OCI-LY1 (cell line): ENCODE measurements around the gene SV2B.

Experiments used
- H2AFZ ChIP-seq: fragments of 200-600 bp; sonication (generic), shearing (Covaris generic); 2 replicates; pipeline ENCODE4 v1.6.0; 2014; ENCODE audit warnings: antibody characterized with exemption, mild to moderate bottlenecking, low read length
- H3F3A ChIP-seq: fragments of 200-600 bp; sonication (generic), shearing (Covaris generic); 2 replicates; pipeline ENCODE4 v1.6.0; 2014; ENCODE audit warnings: mild to moderate bottlenecking, antibody characterized with exemption, low read length, moderate library complexity; ENCODE audit not compliant: insufficient read depth
- H3K27ac ChIP-seq: fragments of 200-600 bp; sonication (generic); 2 replicates; pipeline ENCODE4 v1.5.1; 2014; ENCODE audit warnings: low read length, mixed run types, mild to moderate bottlenecking, low read depth; ENCODE audit not compliant: poor library complexity, severe bottlenecking
- H3K27me3 ChIP-seq: fragments of 200-600 bp; sonication (generic); 2 replicates; pipeline ENCODE4 v1.6.0; 2014; ENCODE audit warnings: antibody characterized with exemption, mild to moderate bottlenecking, low read length, moderate library complexity; ENCODE audit not compliant: insufficient read depth
- H3K36me3 ChIP-seq: fragments of 200-600 bp; sonication (generic); 2 replicates; pipeline ENCODE4 v1.6.1; 2014; ENCODE audit warnings: mild to moderate bottlenecking, antibody characterized with exemption, low read length, moderate library complexity, mixed read lengths; ENCODE audit not compliant: insufficient read depth
- H3K4me1 ChIP-seq: fragments of 200-600 bp; sonication (generic); 2 replicates; pipeline ENCODE4 v1.5.1; 2014; ENCODE audit warnings: mild to moderate bottlenecking, low read length, moderate library complexity; ENCODE audit not compliant: insufficient read depth, severe bottlenecking
- H3K4me2 ChIP-seq: fragments of 200-600 bp; sonication (generic), shearing (Covaris generic); 2 replicates; pipeline ENCODE4 v1.6.1; 2014; ENCODE audit warnings: low read length
- H3K4me3 ChIP-seq: fragments of 200-600 bp; sonication (generic); 2 replicates; pipeline ENCODE4 v1.5.1; 2014; ENCODE audit warnings: low read length, low read depth, mild to moderate bottlenecking, mixed read lengths; ENCODE audit not compliant: poor library complexity, severe bottlenecking
- H3K79me2 ChIP-seq: fragments of 200-600 bp; shearing (Covaris generic); 2 replicates; pipeline ENCODE4 v1.6.1; 2016; ENCODE audit warnings: mixed run types, low read length, mixed read lengths; ENCODE audit not compliant: insufficient read depth
- H3K9ac ChIP-seq: fragments of 200-600 bp; sonication (generic), shearing (Covaris generic); 2 replicates; pipeline ENCODE4 v1.6.1; 2014; ENCODE audit warnings: mild to moderate bottlenecking, low read length, mixed read lengths
- H3K9me2 ChIP-seq: fragments of 200-600 bp; sonication (generic), shearing (Covaris generic); 2 replicates; pipeline ENCODE4 v1.6.1; 2014; ENCODE audit warnings: low read depth, mild to moderate bottlenecking, low read length, mixed read lengths
- H3K9me3 ChIP-seq: fragments of 200-600 bp; shearing (Covaris generic); 2 replicates; pipeline ENCODE4 v1.6.1; 2014; ENCODE audit warnings: low read length, mixed read lengths
- H4K20me1 ChIP-seq: fragments of 200-600 bp; sonication (generic), shearing (Covaris generic); 2 replicates; pipeline ENCODE4 v1.6.0; 2016; ENCODE audit warnings: mild to moderate bottlenecking, low read length; ENCODE audit not compliant: insufficient read depth
- EZH2 ChIP-seq: fragments of 200-600 bp; sonication (generic), shearing (Covaris generic); IDR thresholded peaks from 2 replicates; pipeline ENCODE4 v1.8.0; 2017; ENCODE audit warnings: borderline replicate concordance, mixed run types, mild to moderate bottlenecking, antibody characterized with exemption, low read length, moderate library complexity, mixed read lengths
- TF ChIP-seq, protein P1 (sequence below): fragments of 200-600 bp; sonication (generic), shearing (Covaris generic); IDR thresholded peaks from 2 replicates; pipeline ENCODE4 v1.5.1; 2017; ENCODE audit warnings: mild to moderate bottlenecking, antibody characterized with exemption, low read length, moderate library complexity, mixed read lengths

SV2B gene, protein sequence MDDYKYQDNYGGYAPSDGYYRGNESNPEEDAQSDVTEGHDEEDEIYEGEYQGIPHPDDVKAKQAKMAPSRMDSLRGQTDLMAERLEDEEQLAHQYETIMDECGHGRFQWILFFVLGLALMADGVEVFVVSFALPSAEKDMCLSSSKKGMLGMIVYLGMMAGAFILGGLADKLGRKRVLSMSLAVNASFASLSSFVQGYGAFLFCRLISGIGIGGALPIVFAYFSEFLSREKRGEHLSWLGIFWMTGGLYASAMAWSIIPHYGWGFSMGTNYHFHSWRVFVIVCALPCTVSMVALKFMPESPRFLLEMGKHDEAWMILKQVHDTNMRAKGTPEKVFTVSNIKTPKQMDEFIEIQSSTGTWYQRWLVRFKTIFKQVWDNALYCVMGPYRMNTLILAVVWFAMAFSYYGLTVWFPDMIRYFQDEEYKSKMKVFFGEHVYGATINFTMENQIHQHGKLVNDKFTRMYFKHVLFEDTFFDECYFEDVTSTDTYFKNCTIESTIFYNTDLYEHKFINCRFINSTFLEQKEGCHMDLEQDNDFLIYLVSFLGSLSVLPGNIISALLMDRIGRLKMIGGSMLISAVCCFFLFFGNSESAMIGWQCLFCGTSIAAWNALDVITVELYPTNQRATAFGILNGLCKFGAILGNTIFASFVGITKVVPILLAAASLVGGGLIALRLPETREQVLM

DNA sequence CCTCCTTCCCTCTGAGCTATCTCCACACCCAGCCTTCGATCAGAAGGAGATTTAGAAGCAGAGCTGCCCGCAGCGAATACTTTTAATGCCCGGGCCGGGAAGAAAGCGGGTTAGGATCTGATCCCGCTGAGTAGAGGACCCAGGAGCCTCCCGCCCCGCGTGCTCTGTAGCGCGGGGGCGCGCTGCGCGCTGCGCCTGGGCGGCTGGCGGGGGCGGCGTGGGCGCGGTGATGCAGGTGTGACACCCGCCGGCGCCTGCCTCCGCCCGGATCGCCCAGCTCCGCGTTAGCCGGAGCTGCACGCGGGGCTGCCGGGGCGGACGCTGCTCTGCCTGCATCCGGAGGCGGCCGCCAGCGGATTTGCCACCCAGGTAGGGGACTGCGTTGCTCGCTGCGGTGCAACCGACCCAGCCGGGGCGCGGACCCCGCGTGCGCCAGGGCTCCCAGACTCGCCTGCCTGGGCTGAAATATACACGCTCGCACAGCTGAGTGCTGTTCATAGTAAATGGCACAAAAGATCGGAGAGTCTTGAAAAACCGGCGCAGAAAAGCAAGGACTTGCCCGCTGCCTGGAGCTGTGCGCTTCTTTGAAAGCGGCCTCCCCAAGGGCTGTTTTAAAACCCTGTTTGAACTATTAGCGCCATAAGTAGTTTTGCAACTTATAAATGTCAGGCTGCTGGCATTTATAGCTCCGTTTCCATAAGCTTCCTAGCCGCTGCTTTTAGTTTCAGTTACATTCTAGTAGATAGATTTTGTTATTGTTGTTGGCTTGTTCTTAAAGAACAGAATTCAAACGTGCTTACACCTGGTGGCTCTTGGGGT, at the start of gene SV2B:
SV2B (plus strand) TSS at position 263 of the 819 bp plus-strand sequence. CDS start 126,007 bp downstream, outside the sequence.
- H3K4me2 ChIP-seq: no peak within 1 kb of the TSS
- H3K27me3 ChIP-seq: no peaks in the 10 kb centered on the region
- H3K4me1 ChIP-seq: no peaks in the 10 kb centered on the region
- no peak within 1 kb of the TSS for H3K27ac ChIP-seq
- H3K9me3 ChIP-seq: no peaks in the 10 kb centered on the region
- no peaks in the 10 kb centered on the region for H3K9me2 ChIP-seq
- TF ChIP-seq, protein P1, sequence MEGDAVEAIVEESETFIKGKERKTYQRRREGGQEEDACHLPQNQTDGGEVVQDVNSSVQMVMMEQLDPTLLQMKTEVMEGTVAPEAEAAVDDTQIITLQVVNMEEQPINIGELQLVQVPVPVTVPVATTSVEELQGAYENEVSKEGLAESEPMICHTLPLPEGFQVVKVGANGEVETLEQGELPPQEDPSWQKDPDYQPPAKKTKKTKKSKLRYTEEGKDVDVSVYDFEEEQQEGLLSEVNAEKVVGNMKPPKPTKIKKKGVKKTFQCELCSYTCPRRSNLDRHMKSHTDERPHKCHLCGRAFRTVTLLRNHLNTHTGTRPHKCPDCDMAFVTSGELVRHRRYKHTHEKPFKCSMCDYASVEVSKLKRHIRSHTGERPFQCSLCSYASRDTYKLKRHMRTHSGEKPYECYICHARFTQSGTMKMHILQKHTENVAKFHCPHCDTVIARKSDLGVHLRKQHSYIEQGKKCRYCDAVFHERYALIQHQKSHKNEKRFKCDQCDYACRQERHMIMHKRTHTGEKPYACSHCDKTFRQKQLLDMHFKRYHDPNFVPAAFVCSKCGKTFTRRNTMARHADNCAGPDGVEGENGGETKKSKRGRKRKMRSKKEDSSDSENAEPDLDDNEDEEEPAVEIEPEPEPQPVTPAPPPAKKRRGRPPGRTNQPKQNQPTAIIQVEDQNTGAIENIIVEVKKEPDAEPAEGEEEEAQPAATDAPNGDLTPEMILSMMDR: no peak
- no peak for TF ChIP-seq EZH2
- no peaks in the 10 kb centered on the region for H3F3A ChIP-seq
- no peaks in the 10 kb centered on the region for H4K20me1 ChIP-seq
- no peak within 1 kb of the TSS for H2AFZ ChIP-seq
- no peak within 1 kb of the TSS for H3K4me3 ChIP-seq
- H3K36me3 ChIP-seq: no peaks in the 10 kb centered on the region
- H3K79me2 ChIP-seq: no peaks in the 10 kb centered on the region
- no peak within 1 kb of the TSS for H3K9ac ChIP-seq

DNA sequence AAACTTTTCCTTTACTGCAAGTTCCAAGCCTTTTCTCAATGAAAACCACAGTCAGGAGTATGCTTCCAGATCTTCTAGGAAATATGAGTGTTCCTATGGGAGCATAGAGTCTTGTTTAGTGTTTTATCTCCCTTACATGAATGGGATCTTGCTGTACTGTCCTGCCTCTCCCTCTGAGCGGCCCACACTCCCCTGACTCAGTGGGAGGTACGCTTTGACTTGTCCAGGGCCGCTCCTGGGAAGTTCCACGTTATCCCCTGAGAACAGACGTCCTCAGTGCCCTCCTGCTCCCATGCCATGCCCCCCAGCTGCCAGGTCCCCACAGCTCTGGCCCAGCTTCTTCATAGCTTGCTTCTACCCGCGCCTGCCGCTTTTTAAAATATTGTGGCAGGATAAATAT, 48.8 kb upstream of the SV2B start:
- Histone ChIP-seq H3F3A (no peaks in the 10 kb centered on the region), H4K20me1 (no peaks in the 10 kb centered on the region), H3K79me2 (no peaks in the 10 kb centered on the region), H3K9me2 (no peaks in the 10 kb centered on the region), H3K4me3 (no peak overlapping the region), H3K27ac (no peak overlapping the region), H2AFZ (no peak overlapping the region), H3K9ac (no peak overlapping the region), H3K4me2 (no peak overlapping the region), H3K4me1 (no peaks in the 10 kb centered on the region), H3K27me3 (0 out of 2 replicates have a peak, but pooled peaks cover 4% of the 10 kb centered on the region), H3K9me3 (no peaks in the 10 kb centered on the region), H3K36me3 (no peaks in the 10 kb centered on the region)
- no peak for TF ChIP-seq EZH2
- TF ChIP-seq, protein P1: no peak

DNA sequence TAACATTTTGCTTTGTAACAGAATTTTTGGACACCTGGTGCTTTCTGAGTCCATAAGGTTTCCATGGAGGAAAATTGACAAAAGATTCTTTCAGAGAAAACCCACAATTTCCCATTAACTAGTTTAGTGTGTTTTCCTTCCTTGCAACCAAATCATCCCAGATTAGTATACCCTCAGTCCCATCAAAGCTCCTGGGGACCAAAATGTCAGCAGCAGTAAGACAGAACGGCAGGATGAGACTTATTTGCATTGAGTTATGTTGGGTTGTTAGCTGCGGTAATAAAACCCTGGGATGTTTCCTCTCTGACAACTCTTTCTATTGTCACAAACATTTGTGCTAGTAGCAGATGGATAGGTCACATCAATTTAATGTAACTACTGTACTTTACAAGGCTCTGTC, 45.2 kb upstream of the SV2B start:
- Histone ChIP-seq H3K79me2 (no peaks in the 10 kb centered on the region), H2AFZ (no peak overlapping the region), H3K9me2 (no peaks in the 10 kb centered on the region), H3K9ac (no peak overlapping the region), H3K36me3 (no peaks in the 10 kb centered on the region), H4K20me1 (no peaks in the 10 kb centered on the region), H3K4me3 (no peak overlapping the region), H3F3A (no peaks in the 10 kb centered on the region), H3K4me1 (no peaks in the 10 kb centered on the region), H3K27me3 (no peaks in the 10 kb centered on the region), H3K4me2 (no peak overlapping the region), H3K9me3 (no peaks in the 10 kb centered on the region), H3K27ac (no peak overlapping the region)
- no peak for TF ChIP-seq EZH2
- TF ChIP-seq, protein P1: no peak
